ENCODE measurements around the gene SCGB3A1.

The SCGB3A1 gene

DNA sequence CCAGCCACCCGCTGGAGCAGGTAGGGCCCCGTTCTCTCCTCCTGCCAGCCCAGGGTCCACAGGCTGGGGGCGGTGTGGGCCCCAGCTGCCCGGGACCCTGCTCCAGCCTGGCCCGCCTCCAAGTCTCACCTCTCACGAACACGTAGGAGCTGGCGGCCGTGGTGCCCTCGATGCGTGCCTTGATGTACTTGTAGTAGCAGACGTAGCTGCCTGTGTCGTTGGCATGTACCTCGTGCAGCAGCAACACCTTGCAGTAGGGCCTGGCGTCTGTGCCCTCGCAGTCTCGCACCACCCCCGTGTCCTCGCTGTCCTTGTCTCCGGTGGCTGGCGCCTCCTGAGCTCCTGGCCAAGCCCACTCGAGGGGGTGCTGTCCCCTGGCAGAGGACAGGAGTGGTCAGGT lies 39.1 kb upstream of the SCGB3A1 start:
- H3K9ac ChIP-seq (ENCODE audit: low read length) = no peak overlapping the region
- no peaks in the 10 kb centered on the region for H3K9me3 ChIP-seq (ENCODE audit: low read length)
- no peaks in the 10 kb centered on the region for H3K36me3 ChIP-seq (ENCODE audit: insufficient read depth, low read length)
- H3K27me3 ChIP-seq (ENCODE audit: control insufficient read depth in 1 of 2, insufficient read depth in 2 of 2, low read length in 2 of 2) = peaks cover 0 to 3% of the 10 kb centered on the region in 2 donors
- H3K4me3 ChIP-seq (ENCODE audit: low read depth in 1 of 2, low read length in 2 of 2) = no peak overlapping the region
- no peak overlapping the region for H3K27ac ChIP-seq (ENCODE audit: low read depth, low read length)
- H3K4me1 ChIP-seq (ENCODE audit: insufficient read depth, low read length) = no peaks in the 10 kb centered on the region

- Histone ChIP-seq H3K27me3 (ENCODE audit: control insufficient read depth in 1 of 2, insufficient read depth in 2 of 2, low read length in 2 of 2) (peaks cover 0 to 3% of the 10 kb centered on the region in 2 donors), H3K4me3 (ENCODE audit: low read depth in 1 of 2, low read length in 2 of 2) (no peak overlapping the region), H3K9ac (ENCODE audit: low read length) (no peak overlapping the region), H3K36me3 (ENCODE audit: insufficient read depth, low read length) (no peaks in the 10 kb centered on the region), H3K9me3 (ENCODE audit: low read length) (no peaks in the 10 kb centered on the region), H3K4me1 (ENCODE audit: insufficient read depth, low read length) (no peaks in the 10 kb centered on the region), H3K27ac (ENCODE audit: low read depth, low read length) (no peak overlapping the region)
Observed at GRCh38 chr5:180629831-180630382, 38.6 kb upstream of the SCGB3A1 start.

GRCh38 chr5:180628827-180629750 lies 37.8 kb upstream of the SCGB3A1 start:
- Histone ChIP-seq H3K36me3 (ENCODE audit: insufficient read depth, low read length) (no peaks in the 10 kb centered on the region), H3K27ac (ENCODE audit: low read depth, low read length) (no peak overlapping the region), H3K9ac (ENCODE audit: low read length) (no peak overlapping the region), H3K9me3 (ENCODE audit: low read length) (no peaks in the 10 kb centered on the region), H3K4me3 (ENCODE audit: low read depth in 1 of 2, low read length in 2 of 2) (no peak overlapping the region), H3K27me3 (ENCODE audit: control insufficient read depth in 1 of 2, insufficient read depth in 2 of 2, low read length in 2 of 2) (peaks cover 0 to 3% of the 10 kb centered on the region in 2 donors), H3K4me1 (ENCODE audit: insufficient read depth, low read length) (no peaks in the 10 kb centered on the region)

- no peak overlapping the region for H3K27ac ChIP-seq (ENCODE audit: low read depth, low read length)
- no peaks in the 10 kb centered on the region for H3K4me1 ChIP-seq (ENCODE audit: insufficient read depth, low read length)
- no peak overlapping the region for H3K4me3 ChIP-seq (ENCODE audit: low read depth in 1 of 2, low read length in 2 of 2)
- H3K27me3 ChIP-seq (ENCODE audit: control insufficient read depth in 1 of 2, insufficient read depth in 2 of 2, low read length in 2 of 2) = peaks cover 0 to 1% of the 10 kb centered on the region in 2 donors
- no peak overlapping the region for H3K9ac ChIP-seq (ENCODE audit: low read length)
- H3K9me3 ChIP-seq (ENCODE audit: low read length) = no peaks in the 10 kb centered on the region
- no peaks in the 10 kb centered on the region for H3K36me3 ChIP-seq (ENCODE audit: insufficient read depth, low read length)
Observed at GRCh38 chr5:180628211-180628610, 36.9 kb upstream of the SCGB3A1 start.

- Histone ChIP-seq H3K27ac (ENCODE audit: low read depth, low read length) (no peak overlapping the region), H3K9me3 (ENCODE audit: low read length) (no peaks in the 10 kb centered on the region), H3K9ac (ENCODE audit: low read length) (no peak overlapping the region), H3K36me3 (ENCODE audit: insufficient read depth, low read length) (no peaks in the 10 kb centered on the region), H3K4me1 (ENCODE audit: insufficient read depth, low read length) (no peaks in the 10 kb centered on the region), H3K27me3 (ENCODE audit: control insufficient read depth in 1 of 2, insufficient read depth in 2 of 2, low read length in 2 of 2) (no peaks in the 10 kb centered on the region), H3K4me3 (ENCODE audit: low read depth in 1 of 2, low read length in 2 of 2) (no peak overlapping the region)
Observed at GRCh38 chr5:180627386-180628120, 36.3 kb upstream of the SCGB3A1 start.

GRCh38 chr5:180626661-180627385 lies 35.5 kb upstream of the SCGB3A1 start:
- Histone ChIP-seq H3K27ac (ENCODE audit: low read depth, low read length) (no peak overlapping the region), H3K4me3 (ENCODE audit: low read depth in 1 of 2, low read length in 2 of 2) (no peak overlapping the region), H3K4me1 (ENCODE audit: insufficient read depth, low read length) (no peaks in the 10 kb centered on the region), H3K36me3 (ENCODE audit: insufficient read depth, low read length) (no peaks in the 10 kb centered on the region), H3K9me3 (ENCODE audit: low read length) (no peaks in the 10 kb centered on the region), H3K9ac (ENCODE audit: low read length) (no peak overlapping the region), H3K27me3 (ENCODE audit: control insufficient read depth in 1 of 2, insufficient read depth in 2 of 2, low read length in 2 of 2) (no peaks in the 10 kb centered on the region)

DNA sequence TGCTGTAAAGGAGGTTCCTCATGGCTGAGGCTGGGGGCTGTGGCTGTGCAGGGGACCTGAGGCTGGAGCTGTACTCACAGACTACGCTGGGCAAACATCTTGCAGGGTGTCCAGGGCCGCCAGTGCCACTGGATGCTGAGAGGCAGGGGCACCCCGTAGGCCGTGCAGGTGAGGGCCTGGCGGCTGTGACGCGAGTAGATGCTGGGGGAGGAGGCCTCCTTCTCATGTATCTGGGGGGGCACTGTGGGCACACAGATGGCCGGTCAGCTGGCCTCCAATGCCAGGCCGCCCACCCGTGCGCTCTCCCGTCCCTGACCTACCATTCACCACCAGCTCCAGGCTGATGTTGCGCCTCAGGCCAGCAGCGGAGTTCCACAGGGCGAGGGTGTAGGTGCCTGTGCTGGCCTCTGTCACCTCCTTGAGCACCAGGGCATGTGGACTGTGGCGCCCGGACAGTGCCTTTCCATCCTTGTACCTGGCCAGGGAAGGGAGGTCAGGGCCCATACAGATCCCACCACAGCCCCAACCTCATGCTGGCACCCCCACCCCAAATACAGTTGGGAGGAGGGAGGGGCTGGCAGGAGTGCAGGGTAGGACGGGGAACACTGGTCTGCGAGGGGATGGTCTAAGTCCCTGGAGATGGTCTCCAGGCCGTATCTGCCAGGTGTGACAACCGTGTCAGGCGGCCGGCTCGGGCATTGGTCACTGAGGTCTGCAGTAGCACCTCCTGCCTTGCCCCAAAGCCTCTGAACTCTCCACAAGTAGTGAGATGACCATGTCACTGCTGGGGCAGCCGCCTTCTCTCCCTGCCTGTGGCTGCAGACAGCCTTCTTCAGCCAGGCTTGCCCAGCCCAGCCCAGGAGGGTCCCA lies 34.7 kb upstream of the SCGB3A1 start:
- Histone ChIP-seq H3K36me3 (ENCODE audit: insufficient read depth, low read length) (no peaks in the 10 kb centered on the region), H3K9me3 (ENCODE audit: low read length) (no peaks in the 10 kb centered on the region), H3K27me3 (ENCODE audit: control insufficient read depth in 1 of 2, insufficient read depth in 2 of 2, low read length in 2 of 2) (no peaks in the 10 kb centered on the region), H3K9ac (ENCODE audit: low read length) (no peak overlapping the region), H3K4me3 (ENCODE audit: low read depth in 1 of 2, low read length in 2 of 2) (no peak overlapping the region), H3K27ac (ENCODE audit: low read depth, low read length) (no peak overlapping the region), H3K4me1 (ENCODE audit: insufficient read depth, low read length) (no peaks in the 10 kb centered on the region)

DNA sequence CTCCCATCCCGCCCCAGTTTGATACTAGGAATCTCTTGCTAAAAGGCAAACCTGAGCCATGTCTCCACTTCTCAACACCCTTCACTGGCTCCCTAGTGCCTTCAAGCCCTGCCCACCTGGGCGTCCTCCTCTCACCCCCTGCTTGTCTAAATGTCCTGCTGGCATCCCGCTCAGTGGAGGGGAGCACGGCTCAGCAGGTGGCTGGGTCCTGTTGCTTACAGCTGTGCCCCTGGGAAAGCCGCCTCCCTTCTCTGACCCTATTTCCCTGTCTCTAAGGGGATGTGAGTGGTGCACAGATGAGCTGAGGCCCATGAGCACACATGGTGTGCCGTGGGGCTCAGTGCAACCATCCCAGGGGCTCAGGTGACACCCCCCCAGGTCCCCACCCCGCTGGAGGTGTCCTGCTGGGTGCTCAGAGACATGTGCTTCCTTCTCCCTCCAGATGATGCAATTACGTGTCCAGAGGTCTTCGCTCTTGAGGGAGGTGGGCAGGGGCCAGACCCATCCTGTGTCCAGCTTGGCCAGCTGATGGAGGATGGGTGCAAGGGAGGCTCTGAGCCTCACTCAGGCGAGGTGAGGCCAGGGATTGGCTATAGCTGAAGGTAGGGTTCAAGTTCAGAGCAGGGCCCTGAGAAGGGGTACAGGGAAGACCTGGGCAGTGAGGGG lies 34.0 kb upstream of the SCGB3A1 start:
- no peaks in the 10 kb centered on the region for H3K4me1 ChIP-seq (ENCODE audit: insufficient read depth, low read length)
- no peak overlapping the region for H3K9ac ChIP-seq (ENCODE audit: low read length)
- H3K27me3 ChIP-seq (ENCODE audit: control insufficient read depth in 1 of 2, insufficient read depth in 2 of 2, low read length in 2 of 2) = no peaks in the 10 kb centered on the region
- no peaks in the 10 kb centered on the region for H3K9me3 ChIP-seq (ENCODE audit: low read length)
- no peak overlapping the region for H3K27ac ChIP-seq (ENCODE audit: low read depth, low read length)
- no peaks in the 10 kb centered on the region for H3K36me3 ChIP-seq (ENCODE audit: insufficient read depth, low read length)
- no peak overlapping the region for H3K4me3 ChIP-seq (ENCODE audit: low read depth in 1 of 2, low read length in 2 of 2)

- H3K4me1 ChIP-seq (ENCODE audit: insufficient read depth, low read length) = no peaks in the 10 kb centered on the region
- H3K9me3 ChIP-seq (ENCODE audit: low read length) = no peaks in the 10 kb centered on the region
- H3K27me3 ChIP-seq (ENCODE audit: control insufficient read depth in 1 of 2, insufficient read depth in 2 of 2, low read length in 2 of 2) = peaks cover 0 to 3% of the 10 kb centered on the region in 2 donors
- H3K27ac ChIP-seq (ENCODE audit: low read depth, low read length) = no peak overlapping the region
- H3K36me3 ChIP-seq (ENCODE audit: insufficient read depth, low read length) = no peaks in the 10 kb centered on the region
- no peak overlapping the region for H3K9ac ChIP-seq (ENCODE audit: low read length)
- H3K4me3 ChIP-seq (ENCODE audit: low read depth in 1 of 2, low read length in 2 of 2) = no peak overlapping the region
Observed at GRCh38 chr5:180624587-180624986, 33.3 kb upstream of the SCGB3A1 start.

DNA sequence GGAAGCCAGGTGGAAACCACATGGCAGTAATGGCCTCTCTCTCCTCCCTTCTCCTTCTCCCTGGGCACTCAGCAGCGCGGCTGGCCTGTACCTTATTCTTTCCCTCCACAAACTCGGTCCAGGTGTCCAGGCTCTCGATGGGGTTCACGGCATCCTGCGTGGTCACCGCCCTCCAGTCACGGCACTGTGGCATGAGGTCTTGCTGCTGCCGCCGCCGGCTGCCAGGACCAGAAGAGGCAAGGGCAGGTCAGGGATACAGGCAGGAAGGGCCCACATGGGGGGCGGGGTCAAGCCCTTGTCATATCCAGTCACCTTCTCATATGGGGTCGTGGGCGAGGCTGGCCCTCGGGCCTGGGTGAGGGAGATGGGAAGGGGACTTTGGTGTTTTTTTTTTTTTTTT lies 32.5 kb upstream of the SCGB3A1 start:
- Histone ChIP-seq H3K4me3 (ENCODE audit: low read depth in 1 of 2, low read length in 2 of 2) (no peak overlapping the region), H3K9ac (ENCODE audit: low read length) (no peak overlapping the region), H3K36me3 (ENCODE audit: insufficient read depth, low read length) (no peaks in the 10 kb centered on the region), H3K9me3 (ENCODE audit: low read length) (no peaks in the 10 kb centered on the region), H3K27me3 (ENCODE audit: control insufficient read depth in 1 of 2, insufficient read depth in 2 of 2, low read length in 2 of 2) (peaks cover 0 to 7% of the 10 kb centered on the region in 2 donors), H3K4me1 (ENCODE audit: insufficient read depth, low read length) (no peaks in the 10 kb centered on the region), H3K27ac (ENCODE audit: low read depth, low read length) (no peak overlapping the region)

Measured in muscle layer of colon (tissue), 2 donors.